SK-N-SH treated with all-trans-retinoic acid at 6 μM for 48 hours (cell line): ENCODE measurements around the gene PDE4B.

ENCODE experiments used
- ATAC-seq: fragments of 200-7000 bp; cut with Tn5 transposase; 3 replicates; pipeline ENCODE4 v1.9.1; 2020; ENCODE audit warnings: mild to moderate bottlenecking, moderate library complexity
- ARNTL ChIP-seq: fragments of 450-650 bp; formaldehyde crosslinking; IDR thresholded peaks from 2 replicates; pipeline ENCODE4 v1.5.0; 2020; ENCODE audit warnings: low read depth, mild to moderate bottlenecking, moderate library complexity, borderline replicate concordance
- BACH2 ChIP-seq: fragments of 250-450 bp; sonication (Bioruptor Pico); IDR thresholded peaks from 2 replicates; pipeline ENCODE4 v1.9.0; 2021; ENCODE audit warnings: mild to moderate bottlenecking, borderline replicate concordance
- ESRRG ChIP-seq: fragments of 250-450 bp; sonication (Bioruptor Pico); IDR thresholded peaks from 2 replicates; pipeline ENCODE4 v1.6.1; 2021; ENCODE audit warnings: mild to moderate bottlenecking
- GLIS3 ChIP-seq: fragments of 250-450 bp; sonication (Bioruptor Pico); IDR thresholded peaks from 2 replicates; pipeline ENCODE4 v1.5.0; 2020; ENCODE audit warnings: mild to moderate bottlenecking, moderate library complexity
- OSR1 ChIP-seq: fragments of 250-450 bp; sonication (Bioruptor Pico); IDR thresholded peaks from 2 replicates; pipeline ENCODE4 v1.8.0; 2022; ENCODE audit warnings: moderate library complexity, mild to moderate bottlenecking, inconsistent platforms
- PPARA ChIP-seq: fragments of 250-450 bp; sonication (Bioruptor Pico); IDR thresholded peaks from 2 replicates; pipeline ENCODE4 v1.5.0; 2020; ENCODE audit warnings: mild to moderate bottlenecking, borderline replicate concordance
- RARB ChIP-seq: fragments of 250-450 bp; sonication (Bioruptor Pico); IDR thresholded peaks from 2 replicates; pipeline ENCODE4 v1.8.0; 2021; ENCODE audit warnings: mild to moderate bottlenecking, moderate library complexity
- SNAI2 ChIP-seq: fragments of 250-450 bp; sonication (Bioruptor Pico); IDR thresholded peaks from 2 replicates; pipeline ENCODE4 v1.5.0; 2020; ENCODE audit warnings: mild to moderate bottlenecking, moderate library complexity
- TCF4 ChIP-seq: fragments of 250-450 bp; sonication (Bioruptor Pico); IDR thresholded peaks from 2 replicates; pipeline ENCODE4 v1.8.0; 2021; ENCODE audit warnings: mild to moderate bottlenecking, moderate library complexity, borderline replicate concordance
- TOX ChIP-seq: fragments of 250-450 bp; sonication (Bioruptor Pico); IDR thresholded peaks from 2 replicates; pipeline ENCODE4 v1.8.0; 2021; ENCODE audit warnings: mild to moderate bottlenecking, moderate library complexity, borderline replicate concordance
- ZC3H10 ChIP-seq: fragments of 250-450 bp; sonication (Bioruptor Pico); IDR thresholded peaks from 2 replicates; pipeline ENCODE4 v1.5.1; 2021; ENCODE audit warnings: mild to moderate bottlenecking, moderate library complexity
- ZNF565 ChIP-seq: fragments of 450-650 bp; formaldehyde crosslinking; conservative IDR thresholded peaks from 2 replicates; pipeline ENCODE4 v1.5.0; 2020; ENCODE audit warnings: low read depth, mild to moderate bottlenecking, moderate library complexity
- ZNF70 ChIP-seq: fragments of 450-650 bp; formaldehyde crosslinking; IDR thresholded peaks from 2 replicates; pipeline ENCODE4 v1.5.0; 2020; ENCODE audit warnings: mild to moderate bottlenecking, moderate library complexity
- ZNF8 ChIP-seq: fragments of 450-650 bp; formaldehyde crosslinking; IDR thresholded peaks from 2 replicates; pipeline ENCODE4 v1.5.0; 2020; ENCODE audit warnings: mild to moderate bottlenecking, moderate library complexity
- TF ChIP-seq, protein P1 (sequence below): fragments of 250-450 bp; sonication (Bioruptor Pico); IDR thresholded peaks from 2 replicates; pipeline ENCODE4 v1.5.1; 2021; ENCODE audit warnings: mild to moderate bottlenecking, moderate library complexity
- TF ChIP-seq, protein P2 (sequence below): fragments of 250-450 bp; sonication (Bioruptor Pico); IDR thresholded peaks from 2 replicates; pipeline ENCODE4 v1.5.1; 2020; ENCODE audit warnings: low read depth, mild to moderate bottlenecking, moderate library complexity
- TF ChIP-seq, protein P3 (sequence below): fragments of 250-450 bp; sonication (Bioruptor Pico); IDR thresholded peaks from 2 replicates; pipeline ENCODE4 v1.8.0; 2020; ENCODE audit warnings: mild to moderate bottlenecking, moderate library complexity, borderline replicate concordance
- TF ChIP-seq, protein P4 (sequence below): fragments of 250-450 bp; sonication (Bioruptor Pico); IDR thresholded peaks from 2 replicates; pipeline ENCODE4 v1.5.0; 2020; ENCODE audit warnings: mild to moderate bottlenecking, moderate library complexity
- TF ChIP-seq, protein P5 (sequence below): fragments of 250-450 bp; sonication (Bioruptor Pico); IDR thresholded peaks from 2 replicates; pipeline ENCODE4 v1.8.0; 2021; ENCODE audit warnings: low read depth, mild to moderate bottlenecking, moderate library complexity, borderline replicate concordance

Gene PDE4B

DNA sequence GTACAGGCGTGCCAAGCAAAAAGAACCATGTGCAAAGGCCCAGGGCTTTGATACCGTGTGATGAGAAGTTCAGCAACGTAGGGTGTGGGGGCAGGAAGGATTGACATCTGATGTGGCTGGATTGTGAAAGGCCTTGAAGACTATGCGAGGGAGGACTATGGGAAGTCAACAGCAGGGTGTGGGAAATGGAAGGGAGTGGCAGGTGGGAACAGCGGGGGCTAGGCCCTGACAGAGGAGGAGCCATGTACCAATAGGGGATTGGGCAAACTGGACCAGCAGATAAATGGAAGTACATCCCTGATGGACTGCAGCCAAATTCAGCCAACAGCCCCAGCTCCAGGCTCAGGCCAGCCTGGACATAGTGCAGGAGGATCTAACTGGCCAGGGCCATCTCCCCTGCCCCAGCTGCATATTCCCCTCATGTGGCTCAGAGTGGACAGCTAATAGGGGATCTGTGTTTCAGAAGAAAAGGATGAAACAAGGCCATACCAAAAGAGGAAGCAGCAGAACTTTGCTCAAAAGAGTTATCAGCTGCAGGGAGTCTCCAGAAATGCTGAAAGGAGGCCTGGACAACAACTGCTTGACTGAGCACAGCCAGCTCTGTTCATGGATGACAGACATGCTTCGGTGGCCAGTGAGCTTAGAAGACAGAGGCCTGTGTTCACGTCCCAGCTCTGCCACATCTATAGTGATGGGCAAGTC lies 601.0 kb downstream of the PDE4B start (continued):
- TF ChIP-seq, protein P1, sequence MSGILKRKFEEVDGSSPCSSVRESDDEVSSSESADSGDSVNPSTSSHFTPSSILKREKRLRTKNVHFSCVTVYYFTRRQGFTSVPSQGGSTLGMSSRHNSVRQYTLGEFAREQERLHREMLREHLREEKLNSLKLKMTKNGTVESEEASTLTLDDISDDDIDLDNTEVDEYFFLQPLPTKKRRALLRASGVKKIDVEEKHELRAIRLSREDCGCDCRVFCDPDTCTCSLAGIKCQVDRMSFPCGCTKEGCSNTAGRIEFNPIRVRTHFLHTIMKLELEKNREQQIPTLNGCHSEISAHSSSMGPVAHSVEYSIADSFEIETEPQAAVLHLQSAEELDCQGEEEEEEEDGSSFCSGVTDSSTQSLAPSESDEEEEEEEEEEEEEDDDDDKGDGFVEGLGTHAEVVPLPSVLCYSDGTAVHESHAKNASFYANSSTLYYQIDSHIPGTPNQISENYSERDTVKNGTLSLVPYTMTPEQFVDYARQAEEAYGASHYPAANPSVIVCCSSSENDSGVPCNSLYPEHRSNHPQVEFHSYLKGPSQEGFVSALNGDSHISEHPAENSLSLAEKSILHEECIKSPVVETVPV (CRISPR knock-in tag): no peak
- no peak for TF ChIP-seq TCF4 (CRISPR knock-in tag)
- TF ChIP-seq ARNTL: no peak
- TF ChIP-seq ZNF8 (CRISPR knock-in tag): no peak
- TF ChIP-seq, protein P2, sequence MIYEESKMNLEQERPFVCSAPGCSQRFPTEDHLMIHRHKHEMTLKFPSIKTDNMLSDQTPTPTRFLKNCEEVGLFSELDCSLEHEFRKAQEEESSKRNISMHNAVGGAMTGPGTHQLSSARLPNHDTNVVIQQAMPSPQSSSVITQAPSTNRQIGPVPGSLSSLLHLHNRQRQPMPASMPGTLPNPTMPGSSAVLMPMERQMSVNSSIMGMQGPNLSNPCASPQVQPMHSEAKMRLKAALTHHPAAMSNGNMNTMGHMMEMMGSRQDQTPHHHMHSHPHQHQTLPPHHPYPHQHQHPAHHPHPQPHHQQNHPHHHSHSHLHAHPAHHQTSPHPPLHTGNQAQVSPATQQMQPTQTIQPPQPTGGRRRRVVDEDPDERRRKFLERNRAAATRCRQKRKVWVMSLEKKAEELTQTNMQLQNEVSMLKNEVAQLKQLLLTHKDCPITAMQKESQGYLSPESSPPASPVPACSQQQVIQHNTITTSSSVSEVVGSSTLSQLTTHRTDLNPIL (CRISPR knock-in tag): no peak
- no peak for TF ChIP-seq BACH2 (CRISPR knock-in tag)
- TF ChIP-seq OSR1 (CRISPR knock-in tag): no peak
- TF ChIP-seq GLIS3 (CRISPR knock-in tag): no peak
- no peak for TF ChIP-seq PPARA (CRISPR knock-in tag)
- TF ChIP-seq, protein P3, sequence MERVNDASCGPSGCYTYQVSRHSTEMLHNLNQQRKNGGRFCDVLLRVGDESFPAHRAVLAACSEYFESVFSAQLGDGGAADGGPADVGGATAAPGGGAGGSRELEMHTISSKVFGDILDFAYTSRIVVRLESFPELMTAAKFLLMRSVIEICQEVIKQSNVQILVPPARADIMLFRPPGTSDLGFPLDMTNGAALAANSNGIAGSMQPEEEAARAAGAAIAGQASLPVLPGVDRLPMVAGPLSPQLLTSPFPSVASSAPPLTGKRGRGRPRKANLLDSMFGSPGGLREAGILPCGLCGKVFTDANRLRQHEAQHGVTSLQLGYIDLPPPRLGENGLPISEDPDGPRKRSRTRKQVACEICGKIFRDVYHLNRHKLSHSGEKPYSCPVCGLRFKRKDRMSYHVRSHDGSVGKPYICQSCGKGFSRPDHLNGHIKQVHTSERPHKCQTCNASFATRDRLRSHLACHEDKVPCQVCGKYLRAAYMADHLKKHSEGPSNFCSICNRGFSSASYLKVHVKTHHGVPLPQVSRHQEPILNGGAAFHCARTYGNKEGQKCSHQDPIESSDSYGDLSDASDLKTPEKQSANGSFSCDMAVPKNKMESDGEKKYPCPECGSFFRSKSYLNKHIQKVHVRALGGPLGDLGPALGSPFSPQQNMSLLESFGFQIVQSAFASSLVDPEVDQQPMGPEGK (CRISPR knock-in tag): no peak
- no peak for TF ChIP-seq ZC3H10 (CRISPR knock-in tag)
- no peak for TF ChIP-seq ESRRG
- TF ChIP-seq, all 23 proteins: peak for 0

DNA sequence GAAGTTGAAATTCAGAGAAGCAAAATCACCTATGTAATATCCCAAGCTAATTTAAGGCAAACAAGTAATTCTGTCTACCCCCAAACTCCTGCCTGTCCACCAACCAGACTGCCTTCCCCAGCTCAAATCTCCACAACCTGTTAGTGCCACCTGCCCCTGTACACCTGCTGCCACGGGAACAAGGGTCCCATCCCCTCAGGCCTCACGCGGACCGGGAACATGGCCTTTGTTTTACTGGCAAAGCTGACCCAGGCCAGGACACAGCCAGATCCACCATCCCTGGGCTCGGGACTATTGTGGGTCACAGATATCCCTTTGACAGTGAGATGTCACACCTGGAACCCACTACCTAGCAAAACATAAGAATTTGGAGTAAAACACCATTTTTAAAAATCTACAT lies 601.9 kb downstream of the PDE4B start:
- ATAC-seq: no peak
- TF ChIP-seq TOX (CRISPR knock-in tag): no peak
- no peak for TF ChIP-seq ZNF70
- no peak for TF ChIP-seq ESRRG
- no peak for TF ChIP-seq ZNF565 (CRISPR knock-in tag)
- TF ChIP-seq, protein P1 (CRISPR knock-in tag): no peak
- no peak for TF ChIP-seq ZC3H10 (CRISPR knock-in tag)
- TF ChIP-seq, protein P4, sequence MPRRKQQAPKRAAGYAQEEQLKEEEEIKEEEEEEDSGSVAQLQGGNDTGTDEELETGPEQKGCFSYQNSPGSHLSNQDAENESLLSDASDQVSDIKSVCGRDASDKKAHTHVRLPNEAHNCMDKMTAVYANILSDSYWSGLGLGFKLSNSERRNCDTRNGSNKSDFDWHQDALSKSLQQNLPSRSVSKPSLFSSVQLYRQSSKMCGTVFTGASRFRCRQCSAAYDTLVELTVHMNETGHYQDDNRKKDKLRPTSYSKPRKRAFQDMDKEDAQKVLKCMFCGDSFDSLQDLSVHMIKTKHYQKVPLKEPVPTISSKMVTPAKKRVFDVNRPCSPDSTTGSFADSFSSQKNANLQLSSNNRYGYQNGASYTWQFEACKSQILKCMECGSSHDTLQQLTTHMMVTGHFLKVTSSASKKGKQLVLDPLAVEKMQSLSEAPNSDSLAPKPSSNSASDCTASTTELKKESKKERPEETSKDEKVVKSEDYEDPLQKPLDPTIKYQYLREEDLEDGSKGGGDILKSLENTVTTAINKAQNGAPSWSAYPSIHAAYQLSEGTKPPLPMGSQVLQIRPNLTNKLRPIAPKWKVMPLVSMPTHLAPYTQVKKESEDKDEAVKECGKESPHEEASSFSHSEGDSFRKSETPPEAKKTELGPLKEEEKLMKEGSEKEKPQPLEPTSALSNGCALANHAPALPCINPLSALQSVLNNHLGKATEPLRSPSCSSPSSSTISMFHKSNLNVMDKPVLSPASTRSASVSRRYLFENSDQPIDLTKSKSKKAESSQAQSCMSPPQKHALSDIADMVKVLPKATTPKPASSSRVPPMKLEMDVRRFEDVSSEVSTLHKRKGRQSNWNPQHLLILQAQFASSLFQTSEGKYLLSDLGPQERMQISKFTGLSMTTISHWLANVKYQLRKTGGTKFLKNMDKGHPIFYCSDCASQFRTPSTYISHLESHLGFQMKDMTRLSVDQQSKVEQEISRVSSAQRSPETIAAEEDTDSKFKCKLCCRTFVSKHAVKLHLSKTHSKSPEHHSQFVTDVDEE: no peak
- TF ChIP-seq RARB (CRISPR knock-in tag): no peak
- TF ChIP-seq BACH2 (CRISPR knock-in tag): no peak
- no peak for TF ChIP-seq SNAI2 (CRISPR knock-in tag)
- TF ChIP-seq ZNF8 (CRISPR knock-in tag): no peak
- TF ChIP-seq, protein P5, sequence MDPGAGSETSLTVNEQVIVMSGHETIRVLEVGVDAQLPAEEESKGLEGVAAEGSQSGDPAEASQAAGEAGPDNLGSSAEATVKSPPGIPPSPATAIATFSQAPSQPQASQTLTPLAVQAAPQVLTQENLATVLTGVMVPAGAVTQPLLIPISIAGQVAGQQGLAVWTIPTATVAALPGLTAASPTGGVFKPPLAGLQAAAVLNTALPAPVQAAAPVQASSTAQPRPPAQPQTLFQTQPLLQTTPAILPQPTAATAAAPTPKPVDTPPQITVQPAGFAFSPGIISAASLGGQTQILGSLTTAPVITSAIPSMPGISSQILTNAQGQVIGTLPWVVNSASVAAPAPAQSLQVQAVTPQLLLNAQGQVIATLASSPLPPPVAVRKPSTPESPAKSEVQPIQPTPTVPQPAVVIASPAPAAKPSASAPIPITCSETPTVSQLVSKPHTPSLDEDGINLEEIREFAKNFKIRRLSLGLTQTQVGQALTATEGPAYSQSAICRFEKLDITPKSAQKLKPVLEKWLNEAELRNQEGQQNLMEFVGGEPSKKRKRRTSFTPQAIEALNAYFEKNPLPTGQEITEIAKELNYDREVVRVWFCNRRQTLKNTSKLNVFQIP (CRISPR knock-in tag): no peak
- no peak for TF ChIP-seq ARNTL
